HepG2 (cell line): ENCODE measurements around the gene UBE2O. TPM values are rescaled to one million over a fixed set of nuclear protein-coding genes. Genes with fewer than 3 reads are reported as not detected.

Experiments
- IKZF5 ChIP-seq: IDR thresholded peaks from 2 replicates; pipeline ENCODE4 v1.6.1; 2018; ENCODE audit warnings: missing genetic modification reagents, mild to moderate bottlenecking, missing compliant biosample characterization
- MIXL1 ChIP-seq: IDR thresholded peaks from 2 replicates; pipeline ENCODE4 v1.6.1; 2016
- PBX2 ChIP-seq: IDR thresholded peaks from 2 replicates; pipeline ENCODE4 v1.6.1; 2016; ENCODE audit warnings: control low read depth
- PHF5A ChIP-seq: IDR thresholded peaks from one replicate; pipeline ENCODE4 v1.6.1; 2018; ENCODE audit warnings: low read depth, missing genetic modification reagents; ENCODE audit not compliant: unreplicated experiment
- REXO4 ChIP-seq: sonication (generic); formaldehyde crosslinking; IDR thresholded peaks from 2 replicates; pipeline ENCODE4 v1.8.0; 2022; ENCODE audit warnings: missing genetic modification reagents, mild to moderate bottlenecking, borderline replicate concordance
- STAT5B ChIP-seq: sonication (generic); formaldehyde crosslinking; IDR thresholded peaks from 2 replicates; pipeline ENCODE4 v1.4.0; 2020; ENCODE audit warnings: missing genetic modification reagents
- TP53 ChIP-seq: sonication (generic); formaldehyde crosslinking; conservative IDR thresholded peaks from 2 replicates; pipeline ENCODE4 v1.4.0; 2020; ENCODE audit warnings: missing genetic modification reagents
- ZFP36 ChIP-seq: fragments of 150-350 bp; IDR thresholded peaks from 2 replicates; pipeline ENCODE4 v1.6.1; 2018; ENCODE audit warnings: borderline replicate concordance, low read length, low read depth; ENCODE audit not compliant: partially characterized antibody
- ZNF30 ChIP-seq: sonication (generic); formaldehyde crosslinking; IDR thresholded peaks from 2 replicates; pipeline ENCODE4 v1.5.0; 2020; ENCODE audit warnings: mild to moderate bottlenecking, missing genetic modification reagents
- polyA plus RNA-seq, 8 experiments: library from polyadenylated mRNA; depleted of rRNA in 3 of 8; stranded (reverse) in 7 of 8; unstranded in 1 of 8; fragments of >200 nt; fragmentation: Illumina TruSeq in 4 of 8; extraction: Trizol in 4 of 8; gene quantifications; 2 replicates each; pipeline versions ENCODE4 v1.2.1 to v1.2.3, GENCODE V29; 2011 to 2016; ENCODE audit warnings: low read depth in 4 of 8, missing spikeins in 1 of 8, mixed read lengths in 1 of 8; ENCODE audit not compliant: insufficient read depth in 1 of 8
- total RNA-seq, 5 experiments: library from RNA; depleted of rRNA; stranded (reverse); fragments of >200 nt; fragmentation: Illumina TruSeq; extraction: Trizol; gene quantifications; 2 replicates each; pipeline ENCODE4 v1.2.3, GENCODE V29; 2016; ENCODE audit warnings: low read depth in 1 of 5
- TF ChIP-seq, protein P1 (sequence below): sonication (generic); formaldehyde crosslinking; IDR thresholded peaks from one replicate; pipeline ENCODE4 v1.5.1; 2020; ENCODE audit warnings: mild to moderate bottlenecking, missing genetic modification reagents; ENCODE audit errors: not compliant biosample characterization
- TF ChIP-seq, protein P2 (sequence below): IDR thresholded peaks from 2 replicates; pipeline ENCODE4 v1.4.0; 2020; ENCODE audit warnings: mild to moderate bottlenecking, missing genetic modification reagents

UBE2O gene
- total and polyA plus RNA-seq, 2 of the 13 experiments (the other 11 are each of a cell fraction or from before 2014, with no cell fraction given), result 21.5 to 23.5 TPM

GRCh38 chr17:76385892-76386786, 66.8 kb downstream of the UBE2O start (continued):
- TF ChIP-seq, protein P1, sequence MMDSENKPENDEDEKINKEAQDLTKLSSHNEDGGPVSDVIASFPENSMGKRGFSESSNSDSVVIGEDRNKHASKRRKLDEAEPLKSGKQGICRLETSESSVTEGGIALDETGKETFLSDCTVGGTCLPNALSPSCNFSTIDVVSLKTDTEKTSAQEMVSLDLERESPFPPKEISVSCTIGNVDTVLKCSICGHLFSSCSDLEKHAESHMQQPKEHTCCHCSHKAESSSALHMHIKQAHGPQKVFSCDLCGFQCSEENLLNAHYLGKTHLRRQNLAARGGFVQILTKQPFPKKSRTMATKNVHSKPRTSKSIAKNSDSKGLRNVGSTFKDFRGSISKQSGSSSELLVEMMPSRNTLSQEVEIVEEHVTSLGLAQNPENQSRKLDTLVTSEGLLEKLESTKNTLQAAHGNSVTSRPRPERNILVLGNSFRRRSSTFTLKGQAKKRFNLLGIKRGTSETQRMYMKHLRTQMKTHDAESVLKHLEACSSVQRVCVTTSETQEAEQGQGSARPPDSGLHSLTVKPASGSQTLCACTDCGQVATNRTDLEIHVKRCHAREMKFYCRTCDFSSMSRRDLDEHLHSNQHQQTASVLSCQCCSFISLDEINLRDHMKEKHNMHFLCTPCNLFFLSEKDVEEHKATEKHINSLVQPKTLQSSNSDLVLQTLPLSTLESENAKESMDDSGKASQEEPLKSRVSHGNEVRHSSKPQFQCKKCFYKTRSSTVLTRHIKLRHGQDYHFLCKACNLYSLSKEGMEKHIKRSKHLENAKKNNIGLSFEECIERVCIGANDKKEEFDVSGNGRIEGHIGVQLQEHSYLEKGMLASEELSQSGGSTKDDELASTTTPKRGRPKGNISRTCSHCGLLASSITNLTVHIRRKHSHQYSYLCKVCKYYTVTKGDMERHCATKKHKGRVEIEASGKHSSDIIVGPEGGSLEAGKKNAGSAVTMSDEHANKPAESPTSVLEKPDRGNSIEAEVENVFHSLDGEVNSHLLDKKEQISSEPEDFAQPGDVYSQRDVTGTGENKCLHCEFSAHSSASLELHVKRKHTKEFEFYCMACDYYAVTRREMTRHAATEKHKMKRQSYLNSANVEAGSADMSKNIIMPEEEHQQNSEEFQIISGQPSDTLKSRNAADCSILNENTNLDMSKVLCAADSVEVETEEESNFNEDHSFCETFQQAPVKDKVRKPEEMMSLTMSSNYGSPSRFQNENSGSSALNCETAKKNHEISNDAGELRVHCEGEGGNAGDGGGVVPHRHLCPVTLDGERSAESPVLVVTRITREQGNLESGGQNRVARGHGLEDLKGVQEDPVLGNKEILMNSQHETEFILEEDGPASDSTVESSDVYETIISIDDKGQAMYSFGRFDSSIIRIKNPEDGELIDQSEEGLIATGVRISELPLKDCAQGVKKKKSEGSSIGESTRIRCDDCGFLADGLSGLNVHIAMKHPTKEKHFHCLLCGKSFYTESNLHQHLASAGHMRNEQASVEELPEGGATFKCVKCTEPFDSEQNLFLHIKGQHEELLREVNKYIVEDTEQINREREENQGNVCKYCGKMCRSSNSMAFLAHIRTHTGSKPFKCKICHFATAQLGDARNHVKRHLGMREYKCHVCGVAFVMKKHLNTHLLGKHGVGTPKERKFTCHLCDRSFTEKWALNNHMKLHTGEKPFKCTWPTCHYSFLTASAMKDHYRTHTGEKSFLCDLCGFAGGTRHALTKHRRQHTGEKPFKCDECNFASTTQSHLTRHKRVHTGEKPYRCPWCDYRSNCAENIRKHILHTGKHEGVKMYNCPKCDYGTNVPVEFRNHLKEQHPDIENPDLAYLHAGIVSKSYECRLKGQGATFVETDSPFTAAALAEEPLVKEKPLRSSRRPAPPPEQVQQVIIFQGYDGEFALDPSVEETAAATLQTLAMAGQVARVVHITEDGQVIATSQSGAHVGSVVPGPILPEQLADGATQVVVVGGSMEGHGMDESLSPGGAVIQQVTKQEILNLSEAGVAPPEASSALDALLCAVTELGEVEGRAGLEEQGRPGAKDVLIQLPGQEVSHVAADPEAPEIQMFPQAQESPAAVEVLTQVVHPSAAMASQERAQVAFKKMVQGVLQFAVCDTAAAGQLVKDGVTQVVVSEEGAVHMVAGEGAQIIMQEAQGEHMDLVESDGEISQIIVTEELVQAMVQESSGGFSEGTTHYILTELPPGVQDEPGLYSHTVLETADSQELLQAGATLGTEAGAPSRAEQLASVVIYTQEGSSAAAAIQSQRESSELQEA (CRISPR knock-in tag), result peak; percentile 99
- TF ChIP-seq REXO4 (CRISPR knock-in tag), result peak; percentile 97; the same call in 1 of the 2 replicates
- no peak for TF ChIP-seq PBX2 (CRISPR knock-in tag)
- TF ChIP-seq PHF5A, result peak; percentile 34
- TF ChIP-seq, protein P2, sequence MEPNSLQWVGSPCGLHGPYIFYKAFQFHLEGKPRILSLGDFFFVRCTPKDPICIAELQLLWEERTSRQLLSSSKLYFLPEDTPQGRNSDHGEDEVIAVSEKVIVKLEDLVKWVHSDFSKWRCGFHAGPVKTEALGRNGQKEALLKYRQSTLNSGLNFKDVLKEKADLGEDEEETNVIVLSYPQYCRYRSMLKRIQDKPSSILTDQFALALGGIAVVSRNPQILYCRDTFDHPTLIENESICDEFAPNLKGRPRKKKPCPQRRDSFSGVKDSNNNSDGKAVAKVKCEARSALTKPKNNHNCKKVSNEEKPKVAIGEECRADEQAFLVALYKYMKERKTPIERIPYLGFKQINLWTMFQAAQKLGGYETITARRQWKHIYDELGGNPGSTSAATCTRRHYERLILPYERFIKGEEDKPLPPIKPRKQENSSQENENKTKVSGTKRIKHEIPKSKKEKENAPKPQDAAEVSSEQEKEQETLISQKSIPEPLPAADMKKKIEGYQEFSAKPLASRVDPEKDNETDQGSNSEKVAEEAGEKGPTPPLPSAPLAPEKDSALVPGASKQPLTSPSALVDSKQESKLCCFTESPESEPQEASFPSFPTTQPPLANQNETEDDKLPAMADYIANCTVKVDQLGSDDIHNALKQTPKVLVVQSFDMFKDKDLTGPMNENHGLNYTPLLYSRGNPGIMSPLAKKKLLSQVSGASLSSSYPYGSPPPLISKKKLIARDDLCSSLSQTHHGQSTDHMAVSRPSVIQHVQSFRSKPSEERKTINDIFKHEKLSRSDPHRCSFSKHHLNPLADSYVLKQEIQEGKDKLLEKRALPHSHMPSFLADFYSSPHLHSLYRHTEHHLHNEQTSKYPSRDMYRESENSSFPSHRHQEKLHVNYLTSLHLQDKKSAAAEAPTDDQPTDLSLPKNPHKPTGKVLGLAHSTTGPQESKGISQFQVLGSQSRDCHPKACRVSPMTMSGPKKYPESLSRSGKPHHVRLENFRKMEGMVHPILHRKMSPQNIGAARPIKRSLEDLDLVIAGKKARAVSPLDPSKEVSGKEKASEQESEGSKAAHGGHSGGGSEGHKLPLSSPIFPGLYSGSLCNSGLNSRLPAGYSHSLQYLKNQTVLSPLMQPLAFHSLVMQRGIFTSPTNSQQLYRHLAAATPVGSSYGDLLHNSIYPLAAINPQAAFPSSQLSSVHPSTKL (CRISPR knock-in tag), result peak; percentile 89
- TF ChIP-seq STAT5B (CRISPR knock-in tag), result no peak
- TF ChIP-seq ZFP36, result no peak
- TF ChIP-seq MIXL1 (CRISPR knock-in tag), result peak; percentile 91
- TF ChIP-seq IKZF5 (CRISPR knock-in tag), result peak; percentile 96
- TF ChIP-seq TP53 (CRISPR knock-in tag), result peak; percentile 91; the same call in 1 of the 2 replicates
- peak; percentile 99 for TF ChIP-seq ZNF30 (CRISPR knock-in tag)
